H1 (cell line): ENCODE data around the gene TTLL7. TPM values are rescaled to one million over a fixed set of nuclear protein-coding genes. Genes with fewer than 3 reads are reported as not detected.

Source experiments
- polyA plus RNA-seq, 7 experiments: library from polyadenylated mRNA; depleted of rRNA in 3 of 7; stranded (reverse) in 5 of 7; unstranded in 2 of 7; fragments of >200 nt in 5 of 7; fragments of 200-250 nt in 2 of 7; gene quantifications; 1 replicate in 5 of 7; 2 replicates in 1 of 7; 4 replicates in 1 of 7; pipeline versions ENCODE4 v1.2.1 to v1.2.3, GENCODE V29; 2011 to 2013; ENCODE audit warnings: missing spikeins in 2 of 7, mixed read lengths in 2 of 7
- total RNA-seq: library from RNA; stranded (reverse); fragmentation: NEBNext Ultra II Directional; extraction: Animal tissue kit (Norgen Biotek cat#: 25700); gene quantifications from 2 replicates; pipeline ENCODE4 v1.2.1, GENCODE V29; 2021
- TF ChIP-seq, protein P1 (sequence below): IDR thresholded peaks from 2 replicates; pipeline ENCODE4 v1.6.1; 2011; ENCODE audit warnings: low read length, improper control_type of control experiment

The TTLL7 gene
- total and polyA plus RNA-seq, 2 of the 8 experiments (the other 6 are each of a cell fraction or from before 2014, with no cell fraction given): 1.9 to 7.9 TPM

DNA sequence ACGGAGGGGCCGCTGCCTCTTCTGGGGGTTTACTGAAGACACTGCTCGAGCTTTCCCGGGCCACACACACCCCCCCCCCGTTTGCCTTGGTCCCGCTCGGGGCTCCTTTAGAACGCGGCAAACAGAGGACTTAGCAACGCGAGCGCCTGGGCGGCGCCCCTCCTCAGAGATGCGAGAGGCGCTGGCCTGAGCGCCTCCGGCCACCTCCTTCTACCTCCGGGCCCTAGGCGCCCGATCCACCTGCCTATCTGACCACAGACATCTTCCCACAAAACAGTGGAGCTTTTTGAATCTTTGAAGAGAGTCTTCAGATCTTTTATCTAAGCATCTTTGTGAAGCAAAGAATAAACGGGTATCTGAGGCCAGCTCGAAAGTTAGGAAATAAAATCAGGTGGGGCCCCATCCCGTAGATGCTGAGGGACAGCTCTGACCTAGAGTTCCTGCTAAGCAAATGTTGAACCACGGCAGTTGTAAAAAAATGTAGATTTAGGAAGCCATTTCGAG is 436 bp upstream of the TTLL7 start (continued):
- TF ChIP-seq, protein P1, sequence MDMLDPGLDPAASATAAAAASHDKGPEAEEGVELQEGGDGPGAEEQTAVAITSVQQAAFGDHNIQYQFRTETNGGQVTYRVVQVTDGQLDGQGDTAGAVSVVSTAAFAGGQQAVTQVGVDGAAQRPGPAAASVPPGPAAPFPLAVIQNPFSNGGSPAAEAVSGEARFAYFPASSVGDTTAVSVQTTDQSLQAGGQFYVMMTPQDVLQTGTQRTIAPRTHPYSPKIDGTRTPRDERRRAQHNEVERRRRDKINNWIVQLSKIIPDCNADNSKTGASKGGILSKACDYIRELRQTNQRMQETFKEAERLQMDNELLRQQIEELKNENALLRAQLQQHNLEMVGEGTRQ: no peak
